Kidney glomerular epithelial cell (primary cell): ENCODE results near the gene USP17L5.
"Not testable (repeated sequence)": the region's sequence is repeated elsewhere in the genome, so short reads cannot be mapped to it uniquely, and the experiment has no call there.

Experiments
- DNase-seq: peaks from one replicate; lab custom pipeline; 2025; lab: John Stamatoyannopoulos, UW

USP17L5 gene

GRCh38 chr4:9339103-9339502 is at the start of gene USP17L5:
Gene USP17L5, plus strand, starts transcription at chr4:9339403. Its CDS starts 0 bp downstream, at chr4:9339403.
- not testable (repeated sequence) for DNase-seq

- DNase-seq, result not testable (repeated sequence)
Observed at GRCh38 chr4:9324191-9324590, 15.0 kb upstream of the USP17L5 start.

GRCh38 chr4:9324865-9325264 is 14.3 kb upstream of the USP17L5 start, which contains the start of gene USP17L24:
Gene USP17L24, plus strand, starts transcription at chr4:9325165. Its CDS starts 0 bp downstream, at chr4:9325165.
- not testable (repeated sequence) for DNase-seq

GRCh38 chr4:9329611-9330010 is 9.6 kb upstream of the USP17L5 start, which contains the start of gene USP17L25:
Gene USP17L25, plus strand, starts transcription at chr4:9329911. Its CDS starts 0 bp downstream, at chr4:9329911.
- DNase-seq, result not testable (repeated sequence)

GRCh38 chr4:9334358-9334757 is 4.8 kb upstream of the USP17L5 start, which contains the start of gene USP17L26:
Gene USP17L26, plus strand, starts transcription at chr4:9334658. Its CDS starts 0 bp downstream, at chr4:9334658.
- not testable (repeated sequence) for DNase-seq

- DNase-seq, result not testable (repeated sequence)
Observed at GRCh38 chr4:9343848-9344247, 4.6 kb downstream of the USP17L5 start, which contains the start of gene USP17L27. Gene USP17L27, plus strand, starts transcription at chr4:9344148. Its CDS starts 0 bp downstream, at chr4:9344148.

- DNase-seq, result not testable (repeated sequence)
Observed at GRCh38 chr4:9348593-9348992, 9.4 kb downstream of the USP17L5 start, which contains the start of gene USP17L28. Gene USP17L28, plus strand, starts transcription at chr4:9348893. Its CDS starts 0 bp downstream, at chr4:9348893.

- not testable (repeated sequence) for DNase-seq
Observed at GRCh38 chr4:9350866-9351265, 11.7 kb downstream of the USP17L5 start.

- DNase-seq, result not testable (repeated sequence)
Observed at GRCh38 chr4:9353338-9353737, 14.1 kb downstream of the USP17L5 start, which contains the start of gene USP17L29. Gene USP17L29, plus strand, starts transcription at chr4:9353638. Its CDS starts 0 bp downstream, at chr4:9353638.

- not testable (repeated sequence) for DNase-seq
Observed at GRCh38 chr4:9362829-9363228, 23.6 kb downstream of the USP17L5 start, which contains the start of gene USP17L30. Gene USP17L30, plus strand, starts transcription at chr4:9363129. Its CDS starts 0 bp downstream, at chr4:9363129.

- not testable (repeated sequence) for DNase-seq
Observed at GRCh38 chr4:9379881-9380280, 40.7 kb downstream of the USP17L5 start.

GRCh38 chr4:9381012-9381534 is 41.9 kb downstream of the USP17L5 start:
- not testable (repeated sequence) for DNase-seq

- DNase-seq, result no peak
Observed at GRCh38 chr4:9384126-9384525, 44.9 kb downstream of the USP17L5 start.

GRCh38 chr4:9389001-9389400 is 49.8 kb downstream of the USP17L5 start:
- not testable (repeated sequence) for DNase-seq
